Activated CD8-positive, alpha-beta memory T cell treated with anti-CD3 and anti-CD28 coated beads, Interleukin-2, amount 50 U/mL, for 48 hours (primary cell): ENCODE results near the gene SERPINB4.

ENCODE experiments used
- DNase-seq: peaks from one replicate; pipeline ENCODE4 v3.0.0-alpha.2; 2020

SERPINB4 gene

GRCh38 chr18:63626431-63626830 is 17.6 kb downstream of the SERPINB4 start:
- no peak for DNase-seq

GRCh38 chr18:63624863-63625262 is 19.2 kb downstream of the SERPINB4 start:
- no peak for DNase-seq

- DNase-seq, result no peak
Observed at GRCh38 chr18:63619661-63620060, 24.4 kb downstream of the SERPINB4 start.

GRCh38 chr18:63617915-63618234 is 26.2 kb downstream of the SERPINB4 start:
- DNase-seq, result no peak

GRCh38 chr18:63617049-63617914 is 26.8 kb downstream of the SERPINB4 start:
- DNase-seq, result no peak

GRCh38 chr18:63613420-63613819 is 30.6 kb downstream of the SERPINB4 start:
- no peak for DNase-seq

GRCh38 chr18:63606526-63606925 is 37.5 kb downstream of the SERPINB4 start:
- no peak for DNase-seq

GRCh38 chr18:63604791-63605567 is 39.1 kb downstream of the SERPINB4 start:
- no peak for DNase-seq

GRCh38 chr18:63603772-63604171 is 40.3 kb downstream of the SERPINB4 start:
- no peak for DNase-seq

GRCh38 chr18:63603355-63603754 is 40.7 kb downstream of the SERPINB4 start:
- DNase-seq, result no peak

- no peak for DNase-seq
Observed at GRCh38 chr18:63596964-63597363, 47.1 kb downstream of the SERPINB4 start.

- DNase-seq, result no peak
Observed at GRCh38 chr18:63592471-63592870, 51.6 kb downstream of the SERPINB4 start.

GRCh38 chr18:63591725-63592124 is 52.3 kb downstream of the SERPINB4 start:
- no peak for DNase-seq

- DNase-seq, result no peak
Observed at GRCh38 chr18:63590966-63591695, 52.9 kb downstream of the SERPINB4 start.

GRCh38 chr18:63590373-63590772 is 53.7 kb downstream of the SERPINB4 start:
- DNase-seq, result no peak

GRCh38 chr18:63588909-63589308 is 55.1 kb downstream of the SERPINB4 start:
- no peak for DNase-seq
